SIG-M5 (cell line): ENCODE results near the gene WIPF2.
"Not testable (repeated sequence)": the region's sequence is repeated elsewhere in the genome, so short reads cannot be mapped to it uniquely, and the experiment has no call there.

Source experiments
- DNase-seq: peaks from one replicate; lab custom pipeline; 2025; lab: John Stamatoyannopoulos, UW

WIPF2 gene

GRCh38 chr17:40192961-40193360 lies 26.1 kb upstream of the WIPF2 start:
- no peak for DNase-seq

GRCh38 chr17:40194821-40195220 lies 24.3 kb upstream of the WIPF2 start:
- DNase-seq: no peak

DNA sequence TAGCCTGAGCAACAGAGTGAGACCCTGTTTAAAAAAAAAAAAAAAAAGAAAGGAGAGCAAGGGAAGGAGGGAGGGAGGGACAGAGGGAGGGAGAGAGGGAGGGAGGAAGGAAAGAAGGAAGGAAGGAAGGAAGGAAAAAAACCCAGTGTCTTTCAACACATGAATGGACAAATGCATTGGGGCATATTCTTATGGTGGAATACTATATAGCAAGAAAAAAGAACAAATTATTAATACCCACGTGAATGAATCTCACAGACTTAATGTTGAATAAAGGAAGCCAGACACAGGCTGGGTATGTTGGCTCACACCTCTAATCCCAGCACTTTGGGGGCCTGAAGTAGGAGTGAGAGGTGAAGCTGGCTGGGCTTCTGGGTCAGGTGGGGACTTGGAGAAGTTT lies 21.6 kb upstream of the WIPF2 start:
- DNase-seq: no peak

DNA sequence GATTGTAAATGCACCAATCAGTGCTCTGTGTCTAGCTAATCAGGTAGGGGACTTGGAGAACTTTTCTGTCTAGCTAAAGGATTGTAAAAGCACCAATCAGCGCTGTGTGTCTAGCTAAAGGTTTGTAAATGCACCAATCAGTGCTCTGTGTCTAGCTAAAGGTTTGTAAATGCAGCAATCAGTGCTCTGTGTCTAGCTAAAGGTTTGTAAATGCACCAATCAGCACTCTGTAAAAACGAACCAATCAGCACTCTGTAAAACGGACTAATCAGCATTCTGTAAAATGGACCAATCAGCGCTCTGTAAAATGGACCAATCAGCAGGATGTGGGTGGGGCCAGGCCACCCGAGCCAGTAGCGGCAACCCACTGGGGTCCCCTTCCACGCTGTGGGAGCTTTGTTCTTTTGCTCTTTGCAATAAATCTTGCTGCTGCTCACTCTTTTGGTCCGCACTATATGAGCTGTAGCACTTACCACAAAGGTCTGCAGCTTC lies 21.1 kb upstream of the WIPF2 start:
- DNase-seq: not testable (repeated sequence)

DNA sequence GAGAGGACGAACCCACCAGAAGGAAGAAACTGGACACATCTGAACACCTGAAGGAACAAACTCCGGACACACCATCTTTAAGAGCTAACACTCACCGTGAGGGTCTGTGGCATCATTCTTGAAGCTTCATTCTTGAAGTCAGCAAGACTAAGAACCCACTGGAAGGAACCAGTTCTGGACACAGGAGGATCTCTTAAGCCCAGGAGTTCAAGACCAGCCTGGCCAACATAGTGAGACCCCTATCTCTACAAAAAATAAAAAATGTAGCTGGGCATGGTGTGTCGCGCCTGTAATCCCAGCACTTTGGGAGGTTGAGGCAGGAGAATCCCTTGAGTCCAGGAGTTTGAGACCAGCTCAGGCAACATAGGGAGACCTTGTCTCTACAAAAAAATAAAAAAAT lies 20.5 kb upstream of the WIPF2 start:
- DNase-seq: no peak

DNA sequence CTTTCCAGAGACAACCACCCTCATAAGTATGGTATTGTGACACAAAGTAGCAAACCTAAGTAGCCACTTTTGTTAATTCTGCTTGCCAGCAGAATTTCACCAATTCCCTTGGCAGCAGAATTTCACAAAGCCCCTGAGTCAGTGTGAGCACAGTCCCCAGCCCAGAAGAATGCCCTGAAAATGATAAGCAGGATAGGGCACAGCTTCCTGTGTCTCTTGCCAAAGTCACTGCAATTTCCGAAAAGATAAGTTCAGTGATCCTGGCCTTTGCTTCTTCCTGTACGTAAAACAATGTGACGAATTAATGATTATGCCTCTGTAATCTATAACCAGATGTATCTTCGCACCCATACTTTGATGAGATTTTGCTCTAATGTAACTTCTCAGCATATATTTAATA lies 16.0 kb upstream of the WIPF2 start:
- DNase-seq: no peak

DNA sequence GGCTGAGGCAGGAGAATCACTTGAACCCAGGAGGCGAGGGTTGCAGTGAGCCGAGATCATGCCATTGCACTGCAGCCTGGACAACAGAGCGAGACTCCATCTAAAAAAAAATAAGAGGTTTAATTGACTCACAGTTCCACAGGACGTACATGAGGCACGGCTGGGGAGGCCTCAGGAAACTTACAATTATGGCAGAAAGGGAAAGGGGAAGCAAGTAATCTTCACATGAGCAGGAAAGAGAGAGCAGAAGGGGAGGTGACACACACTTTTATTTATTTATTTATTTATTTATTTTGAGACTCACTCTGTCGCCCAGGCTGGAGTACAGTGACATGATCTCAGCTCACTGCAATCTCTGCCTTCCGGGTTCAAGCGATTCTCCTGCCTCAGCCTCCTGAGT lies 12.9 kb upstream of the WIPF2 start:
- DNase-seq: not testable (repeated sequence)

- no peak for DNase-seq
These were observed 9.6 kb upstream of the WIPF2 start for GRCh38 chr17:40209404-40210093.

GRCh38 chr17:40213914-40214313 lies 5.2 kb upstream of the WIPF2 start:
- not testable (repeated sequence) for DNase-seq

DNA sequence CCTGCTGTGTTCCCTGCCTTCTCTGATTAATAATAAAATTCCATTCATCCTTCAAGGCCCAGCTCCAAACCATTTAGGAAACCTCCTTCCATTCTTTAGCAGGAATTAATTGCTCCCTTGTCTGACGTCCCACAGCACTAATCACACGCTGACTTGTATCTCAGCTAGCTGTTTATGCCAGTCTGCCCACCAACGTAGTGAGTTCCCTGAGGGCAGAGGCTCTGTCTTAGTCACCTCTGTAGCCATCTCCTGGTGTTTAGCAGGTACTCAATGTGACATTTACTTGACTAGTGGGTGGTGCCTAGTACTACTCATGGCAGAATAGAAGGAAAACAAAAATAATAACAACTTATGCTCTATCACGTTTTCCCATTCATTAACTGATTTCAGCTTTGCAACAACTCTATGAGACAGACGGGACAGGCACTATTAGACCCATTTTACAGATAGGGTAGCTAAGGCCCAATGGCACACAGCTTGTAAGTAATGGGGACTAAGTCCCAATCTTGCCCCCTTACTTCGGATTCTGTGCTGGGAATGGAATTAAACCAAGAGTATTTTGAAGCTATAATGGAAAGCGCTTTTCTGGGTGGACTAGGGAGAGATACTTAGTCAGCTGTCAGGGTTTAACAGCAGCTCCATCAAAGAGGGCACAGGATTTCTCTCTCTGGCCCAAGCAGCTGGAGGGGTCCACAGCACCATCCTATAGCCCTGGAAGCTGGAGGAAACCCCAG lies 931 bp upstream of the WIPF2 start:
- DNase-seq: no peak

DNA sequence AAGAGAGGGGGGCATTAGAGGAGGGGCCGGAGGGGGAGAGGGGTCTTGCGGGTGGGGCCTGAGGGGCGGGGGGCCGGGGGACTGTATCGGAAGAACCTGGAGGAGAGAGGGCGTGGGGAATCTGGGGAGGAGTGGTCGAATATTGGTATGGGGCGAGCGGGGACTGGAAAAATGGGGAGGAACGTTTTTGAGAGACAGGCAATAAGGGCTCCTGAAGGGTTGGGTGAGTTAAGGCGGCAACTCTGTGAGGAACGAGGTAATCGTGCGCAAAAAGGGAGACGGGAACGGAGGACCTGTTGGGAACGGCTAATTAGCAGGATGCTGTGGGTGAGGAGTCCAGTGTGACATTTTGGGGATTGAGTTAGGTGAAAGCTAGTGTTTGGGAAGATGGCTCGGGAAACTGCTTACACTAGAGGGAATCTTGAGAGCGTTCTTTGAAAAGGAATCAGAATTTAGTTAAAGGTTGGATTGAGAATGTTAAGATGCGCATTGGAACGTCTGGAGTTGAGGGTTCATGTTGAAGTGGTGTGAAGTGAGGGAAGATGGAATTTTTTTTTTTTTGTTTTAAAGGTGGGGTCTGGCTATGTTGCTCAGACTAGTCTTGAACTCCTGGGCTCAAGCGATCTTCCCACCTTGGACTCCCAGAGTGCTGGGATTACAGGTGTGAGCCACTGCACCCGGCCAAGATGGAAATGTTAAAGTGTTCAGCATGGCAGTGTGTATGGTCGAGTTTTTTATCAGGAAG lies 662 bp downstream of the WIPF2 start:
- no peak for DNase-seq

DNA sequence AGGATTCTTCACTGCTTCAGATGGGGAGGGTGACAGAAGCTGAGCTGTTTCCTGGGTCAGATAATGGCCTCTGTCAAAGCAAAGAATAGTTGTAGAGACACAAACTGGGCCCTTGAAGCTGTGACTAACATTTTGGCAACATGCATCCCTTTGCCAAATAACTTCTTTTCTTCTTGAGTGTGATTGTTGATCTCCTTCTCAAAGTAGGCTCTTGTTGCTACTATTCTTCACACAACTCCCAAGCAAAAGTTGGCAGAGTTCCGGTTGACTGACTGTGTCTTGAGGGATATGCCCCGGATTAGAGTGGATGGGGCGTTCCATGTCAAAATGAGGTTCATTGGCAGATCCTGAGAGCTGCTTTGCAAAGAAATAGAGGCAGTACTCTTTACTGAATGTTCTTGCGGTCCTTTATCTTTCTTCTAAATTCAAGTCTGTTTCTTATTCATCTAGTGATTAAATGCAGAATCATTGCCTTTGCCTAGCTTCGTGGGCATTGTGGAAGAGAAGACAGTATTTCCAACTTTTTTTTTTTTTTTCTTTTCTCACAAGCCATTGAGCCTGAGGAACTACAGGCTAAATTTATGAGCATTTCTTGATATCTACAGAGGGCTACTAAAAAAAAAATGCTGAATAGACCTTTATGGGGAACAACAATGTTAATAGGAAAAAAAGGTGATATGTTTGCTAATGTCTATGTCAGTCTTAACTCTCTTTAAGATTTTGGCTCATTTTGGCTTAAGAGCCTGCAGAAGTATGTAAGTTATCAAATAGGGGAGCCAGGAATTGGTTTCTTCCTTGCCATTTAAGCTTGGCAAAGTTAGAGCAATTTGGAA lies 5.8 kb downstream of the WIPF2 start:
- DNase-seq: no peak

- not testable (repeated sequence) for DNase-seq
These were observed 10.0 kb downstream of the WIPF2 start for GRCh38 chr17:40229146-40229545.

DNA sequence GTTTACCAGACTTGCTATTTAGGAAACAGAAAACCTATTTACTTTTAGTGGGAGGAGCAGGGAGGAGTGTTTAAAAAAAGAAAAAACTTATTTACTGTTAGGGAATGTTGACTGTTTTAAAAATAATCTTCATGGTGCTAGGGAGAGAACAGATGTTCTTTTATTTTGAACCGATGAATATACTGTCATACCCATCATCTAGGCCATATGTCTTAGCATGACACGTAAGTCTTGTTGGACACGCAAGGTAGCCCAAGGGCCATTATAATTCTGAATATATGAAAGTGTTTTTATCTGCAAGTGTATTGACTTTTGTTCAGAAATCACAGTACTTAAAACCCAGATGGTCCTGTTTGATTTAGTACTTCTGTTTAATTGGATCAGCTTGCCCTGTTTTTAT lies 11.6 kb downstream of the WIPF2 start:
- no peak for DNase-seq

- not testable (repeated sequence) for DNase-seq
These were observed 12.8 kb downstream of the WIPF2 start for GRCh38 chr17:40231928-40232327.

GRCh38 chr17:40241252-40241834 lies 22.2 kb downstream of the WIPF2 start:
- DNase-seq: no peak

GRCh38 chr17:40242774-40243173 lies 23.7 kb downstream of the WIPF2 start:
- DNase-seq: no peak

DNA sequence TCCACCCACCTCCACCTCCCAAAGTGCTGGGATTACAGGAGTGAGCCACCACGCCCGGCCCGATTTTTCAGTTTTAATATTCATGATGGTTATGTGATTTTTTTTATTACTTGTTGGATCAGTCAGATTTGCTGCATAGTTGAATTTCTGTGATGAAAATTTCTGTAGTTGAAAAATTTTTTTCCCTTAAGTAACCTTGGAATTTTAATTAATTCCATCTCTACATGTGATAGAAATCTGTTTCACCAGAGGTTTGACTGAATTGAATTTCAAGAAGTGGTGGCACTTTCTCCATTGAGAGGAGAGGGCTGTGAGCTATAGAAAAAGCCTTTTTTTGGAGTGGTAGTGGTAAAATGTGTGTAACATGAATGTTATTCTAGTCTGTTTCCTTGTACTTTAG lies 24.7 kb downstream of the WIPF2 start:
- DNase-seq: no peak

GRCh38 chr17:40244255-40244654 lies 25.2 kb downstream of the WIPF2 start:
- DNase-seq: no peak

- DNase-seq: no peak
These were observed 28.9 kb downstream of the WIPF2 start for GRCh38 chr17:40247926-40248495.

- no peak for DNase-seq
These were observed 29.4 kb downstream of the WIPF2 start for GRCh38 chr17:40248507-40248906.
